D341Med (cell line): Measurements from ENCODE around the gene CLTB.

Experiments
- DNase-seq: peaks from one replicate; pipeline ENCODE4 v3.0.0; 2012; ENCODE audit warnings: low spot score

Gene CLTB

GRCh38 chr5:176401281-176402205 lies 14.8 kb downstream of the CLTB start:
- DNase-seq = no peak

GRCh38 chr5:176400382-176401156 lies 15.8 kb downstream of the CLTB start:
- DNase-seq = no peak

- no peak for DNase-seq
Measured at GRCh38 chr5:176397736-176398420, 18.5 kb downstream of the CLTB start.

GRCh38 chr5:176396330-176396729 lies 20.0 kb downstream of the CLTB start:
- no peak for DNase-seq

GRCh38 chr5:176394881-176395675 lies 21.3 kb downstream of the CLTB start:
- DNase-seq = no peak

- no peak for DNase-seq
Measured at GRCh38 chr5:176394096-176394495, 22.2 kb downstream of the CLTB start.

- no peak for DNase-seq
Measured at GRCh38 chr5:176392526-176392925, 23.8 kb downstream of the CLTB start.

- no peak for DNase-seq
Measured at GRCh38 chr5:176391999-176392398, 24.3 kb downstream of the CLTB start.

GRCh38 chr5:176391479-176391878 lies 24.9 kb downstream of the CLTB start:
- no peak for DNase-seq

GRCh38 chr5:176389135-176390123 lies 26.9 kb downstream of the CLTB start:
- DNase-seq = no peak

GRCh38 chr5:176388444-176389134 lies 27.8 kb downstream of the CLTB start, which contains the start of the genes HIGD2A and NOP16:
TSS of gene HIGD2A (plus strand) at chr5:176388751. CDS start at chr5:176388820, 69 bp downstream.
TSS of gene NOP16 (minus strand) at chr5:176388598. CDS start at chr5:176388539, 59 bp downstream.
- DNase-seq = peak; percentile 92

GRCh38 chr5:176388003-176388443 lies 28.3 kb downstream of the CLTB start:
- DNase-seq = no peak

- no peak for DNase-seq
Measured at GRCh38 chr5:176387384-176387925, 28.9 kb downstream of the CLTB start.

GRCh38 chr5:176386491-176386890 lies 29.8 kb downstream of the CLTB start:
- no peak for DNase-seq

GRCh38 chr5:176384991-176385390 lies 31.3 kb downstream of the CLTB start:
- no peak for DNase-seq

GRCh38 chr5:176384366-176384930 lies 31.9 kb downstream of the CLTB start:
- DNase-seq = no peak

- DNase-seq = no peak
Measured at GRCh38 chr5:176383961-176384360, 32.4 kb downstream of the CLTB start.

- DNase-seq = no peak
Measured at GRCh38 chr5:176383248-176383905, 33.0 kb downstream of the CLTB start.
